OCI-LY7 (cell line): ENCODE data around the gene BEND3. TPM values are rescaled to one million over a fixed set of nuclear protein-coding genes. Genes with fewer than 3 reads are reported as not detected.

Experiments used
- BruUV-seq: library from RNA; stranded (reverse); fragments of 400-500 nt; replicated peaks from 2 replicates; lab custom pipeline; 2021; lab: Mats Ljungman, UMichigan
- CTCF ChIA-PET: fragments of 300-600 bp; sonication (Branson Sonifier 250); formaldehyde crosslinking; loops from one replicate; lab custom pipeline; 2022; ENCODE audit warnings: antibody characterized with exemption; ENCODE audit not compliant: unreplicated experiment; lab: Charles Lee
- POLR2A ChIA-PET: fragments of 300-600 bp; sonication (Branson Sonifier 250); formaldehyde crosslinking; loops from one replicate; lab custom pipeline; 2022; ENCODE audit warnings: antibody characterized with exemption; lab: Charles Lee
- DNase-seq: peaks from one replicate; pipeline ENCODE4 v3.0.0-alpha.2; 2015; ENCODE audit warnings: low spot score
- H2AFZ ChIP-seq: fragments of 200-600 bp; sonication (generic), shearing (Covaris generic); 2 replicates; pipeline ENCODE4 v1.6.1; 2014; ENCODE audit warnings: mild to moderate bottlenecking, antibody characterized with exemption, low read length, moderate library complexity
- H3K27ac ChIP-seq: fragments of 200-600 bp; sonication (generic); 2 replicates; pipeline ENCODE4 v1.5.1; 2014; ENCODE audit warnings: mixed run types, low read depth, mild to moderate bottlenecking, moderate library complexity, low read length, inconsistent platforms; ENCODE audit not compliant: poor library complexity, severe bottlenecking
- H3K36me3 ChIP-seq: fragments of 200-600 bp; sonication (generic); 2 replicates; pipeline ENCODE4 v1.6.1; 2014; ENCODE audit warnings: mild to moderate bottlenecking, antibody characterized with exemption, low read length, moderate library complexity, mixed read lengths; ENCODE audit not compliant: insufficient read depth
- H3K4me1 ChIP-seq: fragments of 200-600 bp; sonication (generic); 2 replicates; pipeline ENCODE4 v1.5.1; 2014; ENCODE audit warnings: mild to moderate bottlenecking, low read length; ENCODE audit not compliant: insufficient read depth, poor library complexity, severe bottlenecking
- H3K4me2 ChIP-seq: fragments of 200-600 bp; sonication (generic); 2 replicates; pipeline ENCODE4 v1.6.1; 2014; ENCODE audit warnings: mild to moderate bottlenecking, low read length
- H3K4me3 ChIP-seq: fragments of 200-600 bp; sonication (generic); 2 replicates; pipeline ENCODE4 v1.5.1; 2014; ENCODE audit warnings: mild to moderate bottlenecking, low read depth, low read length; ENCODE audit not compliant: poor library complexity, severe bottlenecking
- H3K79me2 ChIP-seq: fragments of 200-600 bp; sonication (generic); 2 replicates; pipeline ENCODE4 v1.6.1; 2016; ENCODE audit warnings: low read depth, mild to moderate bottlenecking, low read length, moderate library complexity, mixed read lengths; ENCODE audit not compliant: insufficient read depth
- H3K9me2 ChIP-seq: fragments of 200-600 bp; sonication (generic); 2 replicates; pipeline ENCODE4 v1.6.1; 2016; ENCODE audit warnings: mild to moderate bottlenecking, low read length, mixed read lengths; ENCODE audit not compliant: insufficient read depth
- H3K9me3 ChIP-seq: fragments of 200-600 bp; sonication (generic); 2 replicates; pipeline ENCODE4 v1.6.1; 2014; ENCODE audit warnings: mild to moderate bottlenecking, mixed run types, low read length, mixed read lengths
- H4K20me1 ChIP-seq: fragments of 200-600 bp; sonication (generic); 2 replicates; pipeline ENCODE4 v1.6.1; 2014; ENCODE audit warnings: mild to moderate bottlenecking, antibody characterized with exemption, low read length, moderate library complexity, mixed read lengths; ENCODE audit not compliant: insufficient read depth
- EZH2phosphoT487 ChIP-seq: fragments of 200-600 bp; sonication (generic); IDR thresholded peaks from 2 replicates; pipeline ENCODE4 v1.6.1; 2018; ENCODE audit warnings: low read depth, borderline replicate concordance, mild to moderate bottlenecking, mixed run types, antibody characterized with exemption, low read length, moderate library complexity, mixed read lengths
- intact Hi-C: fragments of 100-400 bp; cut with micrococcal nuclease; formaldehyde crosslinking; loops from one replicate; pipeline ENCODE4 v1.10.0; 2022; ENCODE audit not compliant: unreplicated experiment
- total RNA-seq, 2 experiments: library from RNA; depleted of rRNA in 1 of 2; stranded (reverse); fragments of >200 nt in 1 of 2; shearing (Covaris generic) in 1 of 2; gene quantifications; 2 replicates each; pipeline ENCODE4 v1.2.3, GENCODE V29; 2014 to 2022
- TF ChIP-seq, protein P1 (sequence below): fragments of 200-600 bp; sonication (generic); conservative IDR thresholded peaks from 2 replicates; pipeline ENCODE4 v1.5.1; 2014; ENCODE audit warnings: mild to moderate bottlenecking, antibody characterized with exemption, low read length, moderate library complexity, mixed read lengths

BEND3 gene
- total RNA-seq, 2 experiments from 2014 or later: 11.7 to 14.3 TPM

DNA sequence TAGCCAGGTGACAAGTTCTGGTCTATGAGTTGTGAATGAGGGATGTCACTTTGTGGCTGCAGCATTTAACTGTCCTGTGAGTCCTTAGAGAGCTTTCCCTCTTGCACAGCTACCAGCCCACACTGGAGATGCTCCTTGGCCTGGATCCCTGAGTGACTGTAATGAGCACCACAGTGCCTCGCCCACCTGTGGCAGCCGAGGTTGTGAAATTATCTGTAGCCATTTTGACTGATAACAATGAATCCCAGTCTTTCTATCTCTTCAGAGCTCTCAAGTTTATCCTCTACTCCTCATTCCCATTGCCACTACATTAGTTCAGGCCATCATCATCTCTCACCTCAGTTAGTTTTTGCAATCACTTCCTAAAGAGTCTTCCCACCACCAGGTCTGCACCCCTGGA, 41.3 kb upstream of the BEND3 start:
- intact Hi-C loops: no loop called here
- DNase-seq: no peak
- ChIA-PET CTCF (no interaction called here), POLR2A (interaction anchor here (0.6 to 1.0 kb wide), 2 partner anchors 50 to 72 kb away, joined by 3 to 4 read pairs; no protein-coding TSS in a partner anchor)
- Histone ChIP-seq H3K4me3 (no peak overlapping the region), H3K4me2 (no peak overlapping the region), H2AFZ (no peak overlapping the region), H4K20me1 (no peaks in the 10 kb centered on the region), H3K27ac (no peak overlapping the region), H3K4me1 (peaks cover 9% of the 10 kb centered on the region), H3K9me2 (no peaks in the 10 kb centered on the region), H3K9me3 (no peaks in the 10 kb centered on the region), H3K36me3 (no peaks in the 10 kb centered on the region), H3K79me2 (no peaks in the 10 kb centered on the region)
- TF ChIP-seq EZH2phosphoT487: no peak
- TF ChIP-seq, protein P1, sequence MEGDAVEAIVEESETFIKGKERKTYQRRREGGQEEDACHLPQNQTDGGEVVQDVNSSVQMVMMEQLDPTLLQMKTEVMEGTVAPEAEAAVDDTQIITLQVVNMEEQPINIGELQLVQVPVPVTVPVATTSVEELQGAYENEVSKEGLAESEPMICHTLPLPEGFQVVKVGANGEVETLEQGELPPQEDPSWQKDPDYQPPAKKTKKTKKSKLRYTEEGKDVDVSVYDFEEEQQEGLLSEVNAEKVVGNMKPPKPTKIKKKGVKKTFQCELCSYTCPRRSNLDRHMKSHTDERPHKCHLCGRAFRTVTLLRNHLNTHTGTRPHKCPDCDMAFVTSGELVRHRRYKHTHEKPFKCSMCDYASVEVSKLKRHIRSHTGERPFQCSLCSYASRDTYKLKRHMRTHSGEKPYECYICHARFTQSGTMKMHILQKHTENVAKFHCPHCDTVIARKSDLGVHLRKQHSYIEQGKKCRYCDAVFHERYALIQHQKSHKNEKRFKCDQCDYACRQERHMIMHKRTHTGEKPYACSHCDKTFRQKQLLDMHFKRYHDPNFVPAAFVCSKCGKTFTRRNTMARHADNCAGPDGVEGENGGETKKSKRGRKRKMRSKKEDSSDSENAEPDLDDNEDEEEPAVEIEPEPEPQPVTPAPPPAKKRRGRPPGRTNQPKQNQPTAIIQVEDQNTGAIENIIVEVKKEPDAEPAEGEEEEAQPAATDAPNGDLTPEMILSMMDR: no peak
- BruUV-seq: no TSS peak

DNA sequence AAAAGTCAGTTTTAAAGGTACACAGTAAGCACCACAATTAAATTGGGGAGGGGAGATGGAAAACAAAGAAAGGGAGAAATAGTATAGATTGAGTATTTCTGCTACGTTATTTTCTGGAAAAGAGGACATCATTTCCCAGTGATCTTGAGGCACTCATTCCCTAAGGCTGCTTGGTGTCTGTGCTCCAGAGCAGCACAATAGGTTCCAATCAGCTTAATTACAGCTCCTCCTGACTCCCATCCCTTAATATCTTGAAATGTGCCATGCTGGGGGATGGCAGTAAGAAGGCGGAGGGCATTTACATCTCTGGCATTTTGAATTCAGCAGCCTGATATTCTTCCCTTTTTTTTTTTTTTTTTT, 39.5 kb upstream of the BEND3 start:
- intact Hi-C loops: no loop called here
- no peaks in the 10 kb centered on the region for H3K9me3 ChIP-seq
- no peaks in the 10 kb centered on the region for H4K20me1 ChIP-seq
- TF ChIP-seq, protein P1: no peak
- TF ChIP-seq EZH2phosphoT487: no peak
- no peak overlapping the region for H3K4me3 ChIP-seq
- ChIA-PET CTCF (no interaction called here), POLR2A (interaction anchor here (0.7 kb wide), 2 partner anchors 8 to 105 kb away, joined by 3 read pairs; no protein-coding TSS in a partner anchor)
- no peak overlapping the region for H3K27ac ChIP-seq
- no peaks in the 10 kb centered on the region for H3K36me3 ChIP-seq
- no peaks in the 10 kb centered on the region for H3K79me2 ChIP-seq
- no peak for DNase-seq
- H3K4me2 ChIP-seq: no peak overlapping the region
- H2AFZ ChIP-seq: no peak overlapping the region
- H3K9me2 ChIP-seq: no peaks in the 10 kb centered on the region
- no TSS peak for BruUV-seq
- H3K4me1 ChIP-seq: peaks cover 10% of the 10 kb centered on the region

GRCh38 chr6:107154131-107154800, 39.0 kb upstream of the BEND3 start:
- TF ChIP-seq, protein P1: no peak
- TF ChIP-seq EZH2phosphoT487: no peak
- Histone ChIP-seq H3K27ac (no peak overlapping the region), H3K79me2 (no peaks in the 10 kb centered on the region), H3K9me2 (no peaks in the 10 kb centered on the region), H2AFZ (no peak overlapping the region), H3K9me3 (no peaks in the 10 kb centered on the region), H3K4me1 (peaks cover 10% of the 10 kb centered on the region), H3K36me3 (no peaks in the 10 kb centered on the region), H4K20me1 (no peaks in the 10 kb centered on the region), H3K4me3 (no peak overlapping the region), H3K4me2 (no peak overlapping the region)
- ChIA-PET POLR2A (interaction anchor here (0.7 kb wide), 2 partner anchors 8 to 106 kb away, joined by 3 read pairs; no protein-coding TSS in a partner anchor), CTCF (no interaction called here)
- DNase-seq: no peak
- intact Hi-C loops: no loop called here
- BruUV-seq: no TSS peak
